HG02885 (cell line): Measurements from ENCODE around the gene ACOT2.
"Not testable (repeated sequence)": the region's sequence is repeated elsewhere in the genome, so short reads cannot be mapped to it uniquely, and the experiment has no call there.

Experiments
- ATAC-seq: cut with Tn5 transposase; IDR thresholded peaks from one replicate; pipeline ENCODE4 v1.9.1; 2021; ENCODE audit warnings: mild to moderate bottlenecking; ENCODE audit not compliant: unreplicated experiment, poor library complexity

The ACOT2 gene

DNA sequence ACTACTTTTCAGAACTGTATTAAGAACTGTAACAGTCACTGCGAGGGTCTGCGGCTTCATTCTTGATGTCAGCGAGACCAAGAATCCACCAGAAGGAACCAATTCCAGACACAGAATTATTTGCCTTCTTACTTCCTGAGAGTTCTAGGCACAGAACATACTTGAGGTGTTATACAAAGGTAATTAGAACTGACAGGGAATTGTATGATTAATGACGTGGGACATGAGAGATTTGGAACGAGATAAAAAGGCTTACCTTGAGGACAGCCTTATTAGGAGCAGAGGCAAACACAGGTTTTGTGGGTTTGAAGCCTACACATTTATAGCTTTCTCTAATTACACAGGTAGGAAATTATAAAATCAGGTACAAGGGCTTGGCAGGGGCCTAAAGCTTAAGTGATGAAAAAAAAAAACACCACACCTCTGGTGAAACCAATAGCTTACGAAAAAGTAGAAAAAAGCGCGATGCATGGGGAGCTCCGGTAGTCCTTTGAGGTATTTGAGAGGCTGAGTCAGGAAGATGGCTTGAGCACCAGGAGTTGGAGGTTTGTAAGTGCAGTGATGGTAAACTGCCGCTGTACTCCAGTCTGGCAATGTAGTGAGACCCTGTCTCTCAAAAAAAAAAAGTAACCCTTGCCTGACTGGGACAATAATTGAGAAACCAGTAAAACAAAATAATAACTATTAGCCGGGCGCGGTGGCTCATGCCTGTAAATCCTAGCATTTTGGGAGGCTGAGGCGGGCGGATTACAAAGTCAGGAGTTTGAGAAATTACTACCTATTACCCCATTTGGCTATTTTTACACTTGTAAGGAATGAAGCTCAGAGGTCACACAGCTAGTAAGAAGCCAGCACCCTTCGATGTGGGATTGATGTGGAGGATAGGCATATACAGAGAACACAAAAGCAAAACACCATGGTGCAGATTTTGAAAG, 795 bp upstream of the ACOT2 start:
- ATAC-seq: no peak

DNA sequence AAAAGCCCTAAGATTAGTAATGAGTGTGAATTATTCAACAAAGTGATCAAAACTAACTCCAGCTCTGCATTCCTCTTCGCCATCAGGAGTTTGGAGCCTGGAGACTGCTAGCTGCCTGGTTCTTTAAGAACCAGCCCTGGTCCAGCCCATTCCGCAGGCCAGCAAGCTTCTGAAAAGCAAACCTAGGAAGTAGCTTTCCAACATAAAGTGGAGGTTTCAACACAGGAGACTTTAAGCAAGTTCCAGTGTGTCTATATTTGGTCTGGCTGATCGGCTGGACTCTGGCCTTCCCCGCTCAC, 178 bp upstream of the ACOT2 start:
- not testable (repeated sequence) for ATAC-seq

DNA sequence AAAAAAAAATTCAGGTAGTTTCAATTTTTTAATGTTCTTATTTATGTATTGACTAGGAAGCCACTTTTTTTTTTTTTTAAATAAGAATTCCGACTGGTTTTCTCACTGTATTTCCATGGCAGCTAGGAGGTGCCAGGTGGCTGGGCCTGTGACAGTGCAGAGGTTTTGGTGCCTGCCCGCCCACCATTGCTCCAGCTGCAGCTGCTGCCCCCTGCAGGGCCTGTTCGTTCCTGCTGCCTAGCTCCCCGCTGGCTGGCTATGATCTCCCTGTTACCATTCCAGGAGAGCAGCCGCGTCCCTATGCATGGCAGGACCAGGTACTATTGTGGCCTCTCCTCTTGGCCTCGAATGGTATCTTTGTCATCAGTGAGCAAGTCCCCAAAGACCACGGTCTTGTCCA, 1.9 kb downstream of the ACOT2 start:
- ATAC-seq: peak; percentile 32

DNA sequence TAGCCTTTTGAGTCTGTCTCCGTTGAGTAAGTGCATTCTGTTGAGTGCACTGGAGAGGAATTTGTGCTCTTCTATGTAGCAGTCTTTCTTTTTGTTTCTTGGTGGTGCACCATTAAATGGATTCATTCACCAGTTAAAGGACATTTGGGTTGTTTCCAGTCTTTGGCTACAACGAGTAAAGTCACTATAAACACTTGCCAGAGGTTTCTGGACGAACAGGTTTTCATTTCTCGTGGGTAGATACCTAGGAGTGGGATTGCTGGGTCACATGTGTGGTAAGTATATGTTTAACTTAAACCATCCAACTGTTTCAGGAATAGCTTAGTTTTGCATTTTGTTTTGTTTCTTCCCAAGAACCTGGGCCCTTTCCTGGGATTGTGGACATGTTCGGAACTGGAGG, 4.0 kb downstream of the ACOT2 start:
- not testable (repeated sequence) for ATAC-seq

DNA sequence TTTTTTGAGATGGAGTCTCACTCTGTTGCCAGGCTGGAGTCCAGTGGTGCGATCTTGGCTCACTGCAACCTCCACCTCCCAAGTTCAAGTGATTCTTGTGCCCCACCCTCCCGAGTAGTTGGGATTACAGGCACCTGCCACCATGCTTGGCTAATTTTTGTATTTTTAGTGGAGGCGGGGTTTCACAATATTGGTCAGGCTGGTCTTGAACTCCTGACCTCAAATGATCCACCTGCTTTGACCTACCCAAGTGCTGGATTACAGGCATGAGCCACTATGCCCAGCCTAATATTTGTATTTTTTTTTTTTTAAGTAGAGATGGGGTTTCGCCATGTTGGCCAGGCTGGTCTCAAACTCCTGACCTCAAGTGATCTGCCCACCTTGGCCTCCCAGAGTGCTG, 4.7 kb downstream of the ACOT2 start:
- ATAC-seq: not testable (repeated sequence)

DNA sequence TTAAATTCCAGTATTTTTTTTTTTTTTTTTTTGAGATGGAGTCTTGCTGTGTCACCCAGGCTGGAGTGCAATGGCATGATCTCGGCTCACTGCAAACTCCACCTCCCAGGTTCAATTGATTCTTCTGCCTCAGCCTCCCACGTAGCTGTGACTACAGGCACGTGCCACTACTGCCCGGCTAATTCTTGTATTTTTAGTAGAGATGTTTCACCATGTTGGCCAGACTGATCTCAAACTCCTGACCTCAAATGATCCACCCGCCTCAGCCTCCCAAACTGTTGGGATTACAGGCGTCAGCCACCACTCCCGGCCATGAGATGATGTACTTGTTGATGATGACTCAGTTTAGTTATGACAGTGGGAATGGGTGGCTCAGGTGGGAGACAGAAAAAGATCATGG, 5.2 kb downstream of the ACOT2 start:
- not testable (repeated sequence) for ATAC-seq

DNA sequence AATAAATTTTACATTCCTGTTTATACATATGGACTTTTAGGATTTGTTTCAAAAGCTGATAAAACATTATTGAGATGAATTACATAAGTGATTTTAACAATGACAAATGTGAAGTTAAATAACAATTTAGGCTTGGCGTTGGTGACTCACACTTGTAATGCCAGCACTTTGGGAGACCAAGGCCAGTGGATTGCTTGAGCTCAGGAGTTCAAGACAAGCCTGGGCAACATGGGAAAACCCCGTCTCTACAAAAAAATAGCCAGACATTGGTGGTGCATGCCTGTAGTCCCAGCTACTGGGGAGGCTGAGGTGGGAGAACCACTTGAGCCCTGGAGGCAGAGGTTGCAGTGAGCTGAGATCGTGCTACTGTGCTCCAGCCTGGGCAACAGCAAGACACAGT, 7.4 kb downstream of the ACOT2 start:
- no peak for ATAC-seq

DNA sequence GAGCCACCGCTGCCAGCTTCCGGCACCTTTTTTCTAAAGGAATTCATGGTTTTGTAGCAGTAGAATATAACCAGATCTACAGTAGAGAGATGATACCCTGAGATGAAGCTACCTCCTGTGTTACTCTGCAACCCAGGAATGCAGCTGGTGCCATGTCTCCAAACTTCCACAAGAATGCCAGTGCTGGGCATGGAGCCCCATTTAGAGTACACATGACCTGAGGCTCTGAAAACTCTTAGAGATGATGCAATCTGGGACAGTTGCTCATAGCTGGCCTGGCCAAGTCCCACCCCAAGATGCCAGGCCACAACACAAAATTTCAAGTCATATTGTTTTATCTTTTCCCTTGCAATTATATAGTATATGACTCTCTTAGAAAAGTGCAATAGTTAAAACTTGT, 8.2 kb downstream of the ACOT2 start:
- ATAC-seq: not testable (repeated sequence)

DNA sequence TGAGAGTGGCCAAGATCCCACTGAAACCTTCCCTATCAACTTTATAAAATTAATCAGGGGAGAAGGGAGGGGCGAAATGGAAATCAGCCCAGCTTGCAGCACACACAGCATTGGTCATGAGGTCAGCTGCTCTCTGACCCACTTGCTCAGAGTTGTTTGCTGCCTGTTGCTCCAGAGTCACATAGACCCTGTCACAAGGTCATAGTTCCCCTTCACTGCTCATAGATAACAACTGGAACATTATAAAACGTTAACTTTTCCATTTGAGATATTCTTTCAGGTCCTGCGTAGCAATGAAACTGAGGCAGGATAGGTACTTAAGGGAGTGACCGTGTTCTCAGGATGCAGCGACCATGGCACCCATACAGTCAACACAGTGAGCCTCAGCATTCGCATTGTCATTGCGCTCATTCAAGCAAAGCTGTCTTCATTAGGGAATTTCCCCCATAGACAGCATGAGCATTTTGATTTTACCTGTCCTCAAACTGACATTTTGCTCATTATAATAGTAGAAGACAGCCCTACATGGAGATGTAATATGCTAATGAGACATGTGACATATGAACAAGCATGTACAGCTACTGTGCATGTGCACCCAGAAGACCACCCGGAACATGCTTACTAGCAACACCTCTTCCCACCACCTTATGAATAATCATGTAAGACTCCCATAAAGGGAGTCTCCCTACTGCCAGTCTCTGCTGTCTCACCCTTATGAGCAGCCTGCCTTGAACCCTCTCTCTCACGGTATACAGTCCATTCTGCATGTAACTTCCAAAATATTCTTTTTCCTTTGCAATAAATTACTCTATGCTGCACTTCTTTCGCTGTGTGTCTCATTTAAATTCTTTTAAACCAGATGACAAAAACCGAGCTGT, 13.3 kb downstream of the ACOT2 start:
- ATAC-seq: not testable (repeated sequence)

DNA sequence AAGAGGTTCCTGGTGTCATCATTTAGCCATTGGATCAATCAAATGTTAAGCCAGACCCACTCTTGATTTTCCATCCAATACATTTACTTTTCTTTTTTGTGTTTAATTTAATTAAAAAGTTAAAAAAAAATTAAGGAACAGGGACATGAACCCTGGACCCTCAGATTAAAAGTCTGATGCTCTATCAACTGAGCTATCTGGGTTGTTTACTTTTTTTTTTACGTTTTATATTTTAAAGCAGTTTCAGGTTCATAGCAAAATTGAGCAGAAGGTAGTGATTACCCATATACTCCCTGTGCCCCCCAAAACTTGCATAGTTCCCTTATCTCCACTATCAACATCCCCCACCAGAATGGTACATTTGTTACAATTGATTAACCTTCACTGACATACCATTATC, 19.7 kb downstream of the ACOT2 start:
- no peak for ATAC-seq

DNA sequence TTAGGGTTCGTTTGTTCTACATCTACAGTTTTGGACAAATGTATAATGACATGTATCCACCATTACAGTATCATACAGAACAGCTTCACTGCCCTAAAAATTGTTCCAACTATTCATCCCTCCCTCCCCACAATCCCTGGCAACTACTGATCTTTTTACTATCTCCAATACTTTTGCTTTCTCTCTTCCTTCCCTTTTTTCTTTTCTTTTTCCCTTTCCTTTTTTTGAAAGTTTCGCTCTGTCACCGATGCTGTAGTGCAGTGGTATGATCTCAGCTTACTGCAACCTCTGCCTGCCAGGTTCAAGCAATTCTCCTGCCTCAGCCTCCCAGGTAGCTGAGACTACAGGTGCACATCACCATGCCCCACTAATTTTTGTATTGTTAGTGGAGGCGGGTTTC, 20.1 kb downstream of the ACOT2 start:
- ATAC-seq: no peak

DNA sequence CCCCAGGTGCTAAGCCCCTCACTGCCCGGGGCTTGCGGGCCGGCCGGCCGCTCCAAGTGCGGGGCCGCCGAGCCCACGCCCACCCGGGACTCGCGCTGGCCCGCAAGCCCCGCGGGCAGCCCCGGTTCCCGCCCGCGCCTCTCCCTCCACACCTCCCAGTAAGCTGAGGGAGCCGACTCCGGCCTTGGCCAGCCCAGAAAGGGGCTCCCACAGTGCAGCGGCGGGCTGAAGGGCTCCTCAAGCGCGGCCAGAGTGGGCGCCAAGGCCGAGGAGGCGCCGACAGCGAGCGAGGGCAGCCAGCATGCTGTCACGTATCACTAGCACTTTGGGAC, 21.6 kb downstream of the ACOT2 start:
- ATAC-seq: not testable (repeated sequence)

DNA sequence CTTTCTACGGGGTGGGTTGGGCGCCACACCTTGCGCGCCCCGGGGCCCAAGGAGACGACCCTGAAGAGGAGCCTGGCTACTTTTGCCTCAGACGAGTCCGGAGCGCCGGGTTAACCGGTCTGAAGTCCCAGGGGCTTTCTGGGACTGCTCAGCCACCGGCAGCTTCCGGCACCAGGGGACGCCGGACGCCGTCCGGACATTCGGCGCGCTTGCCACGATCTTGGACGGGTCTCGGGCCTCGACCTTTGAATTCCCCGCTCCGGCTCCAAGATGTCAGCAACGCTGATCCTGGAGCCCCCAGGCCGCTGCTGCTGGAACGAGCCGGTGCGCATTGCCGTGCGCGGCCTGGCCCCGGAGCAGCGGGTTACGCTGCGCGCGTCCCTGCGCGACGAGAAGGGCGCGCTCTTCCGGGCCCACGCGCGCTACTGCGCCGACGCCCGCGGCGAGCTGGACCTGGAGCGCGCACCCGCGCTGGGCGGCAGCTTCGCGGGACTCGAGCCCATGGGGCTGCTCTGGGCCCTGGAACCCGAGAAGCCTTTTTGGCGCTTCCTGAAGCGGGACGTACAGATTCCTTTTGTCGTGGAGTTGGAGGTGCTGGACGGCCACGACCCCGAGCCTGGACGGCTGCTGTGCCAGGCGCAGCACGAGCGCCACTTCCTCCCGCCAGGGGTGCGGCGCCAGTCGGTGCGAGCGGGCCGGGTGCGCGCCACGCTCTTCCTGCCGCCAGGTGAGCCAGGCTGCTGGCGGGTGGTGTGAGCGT, 22.9 kb downstream of the ACOT2 start, which contains the start of gene ACOT4:
Gene ACOT4, plus strand, starts transcription at position 184 of the 760 bp plus-strand sequence. Its CDS starts 87 bp downstream, at position 271.
- peak; percentile 66 for ATAC-seq

DNA sequence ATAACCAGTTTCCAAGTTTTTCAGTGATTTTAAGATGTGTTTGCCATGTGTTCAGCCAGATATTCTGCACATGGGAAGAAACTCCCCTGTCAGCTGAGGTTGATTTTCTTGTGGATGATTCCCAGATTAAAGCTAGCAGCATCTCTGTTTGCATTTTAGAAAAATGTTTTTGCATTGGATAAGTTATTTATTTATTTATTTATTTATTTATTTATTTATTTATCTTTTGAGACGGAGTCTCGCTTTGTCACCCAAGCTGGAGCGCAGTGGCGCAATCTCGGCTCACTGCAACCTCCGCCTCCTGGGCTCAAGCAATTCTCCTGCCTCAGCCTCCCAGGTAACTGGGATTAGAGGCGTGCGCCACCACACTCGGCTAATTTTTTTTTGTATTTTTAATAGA, 25.5 kb downstream of the ACOT2 start:
- no peak for ATAC-seq

DNA sequence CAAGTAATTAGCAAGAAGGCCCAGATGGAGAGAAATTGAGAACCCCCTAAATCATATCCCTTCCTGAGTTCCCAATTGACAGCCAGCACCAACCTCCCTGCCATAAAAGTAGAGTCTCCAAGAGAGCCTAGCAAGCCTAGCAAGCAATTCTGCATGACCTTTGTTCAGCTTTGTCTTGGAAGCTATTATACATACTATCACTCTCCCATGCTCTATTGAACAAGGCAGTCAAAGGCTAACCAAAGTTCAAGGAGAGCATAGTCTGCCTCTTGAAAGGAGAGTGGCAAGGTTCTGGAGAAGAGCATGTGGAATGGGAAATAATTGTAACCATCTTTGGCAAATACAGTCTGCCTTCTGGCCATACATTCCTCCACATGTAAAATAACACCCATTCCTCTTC, 30.5 kb downstream of the ACOT2 start:
- no peak for ATAC-seq

DNA sequence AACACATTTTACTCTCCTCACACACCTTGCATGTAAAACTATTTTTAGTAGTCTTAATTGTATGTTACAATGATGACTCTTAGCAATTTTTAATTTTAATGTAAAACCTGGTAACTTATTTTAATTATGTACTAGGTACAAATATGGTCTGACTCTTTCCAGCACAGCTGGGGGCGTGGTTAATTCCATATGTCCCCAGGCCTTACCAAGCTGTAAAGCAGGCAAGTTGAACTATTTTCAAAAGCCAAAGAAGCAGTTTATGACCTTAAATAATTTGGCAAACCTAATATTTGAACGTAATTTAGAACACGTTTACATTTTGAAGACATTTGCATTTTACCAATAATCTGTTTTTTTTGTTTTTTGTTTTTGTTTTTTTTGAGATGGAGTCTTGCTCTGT, 34.0 kb downstream of the ACOT2 start:
- ATAC-seq: no peak

DNA sequence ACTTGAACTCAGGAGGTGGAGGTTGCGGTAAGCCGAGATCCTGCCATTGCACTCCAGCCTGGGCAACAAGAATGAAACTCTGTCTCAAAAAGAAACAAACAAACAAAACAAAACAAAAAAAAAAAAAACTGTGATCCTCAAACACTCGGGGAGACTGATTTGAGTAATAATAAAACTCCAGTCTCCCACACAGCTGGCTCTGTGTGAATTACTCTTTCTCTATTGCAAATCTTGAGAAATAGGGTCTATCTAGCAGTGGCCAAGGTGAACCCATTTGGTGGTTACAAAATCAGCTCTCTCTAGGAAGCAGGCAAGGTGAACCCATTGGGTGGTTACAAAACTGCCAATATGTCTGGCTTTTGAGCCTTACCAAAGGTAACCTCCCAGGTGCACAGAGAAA, 37.3 kb downstream of the ACOT2 start:
- ATAC-seq: no peak

DNA sequence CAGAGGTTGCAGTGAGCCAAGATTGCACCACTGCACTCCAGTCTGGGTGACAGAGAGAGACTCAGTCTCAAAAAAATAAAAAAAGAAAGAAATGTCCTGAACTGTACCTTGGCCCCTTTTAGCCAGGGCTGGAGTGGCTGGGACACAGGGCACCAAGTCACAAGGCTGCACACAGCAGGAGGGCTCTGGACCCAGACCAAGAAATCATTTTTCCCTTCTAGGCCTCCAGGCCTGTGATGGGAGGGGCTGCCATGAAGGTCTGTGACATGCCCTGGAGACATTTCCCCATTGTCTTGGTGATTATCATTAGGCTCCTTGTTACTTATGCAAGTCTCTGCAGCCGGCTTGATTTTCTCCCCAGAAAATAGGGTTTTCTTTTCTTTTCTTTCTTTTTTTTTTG, 38.2 kb downstream of the ACOT2 start:
- no peak for ATAC-seq

DNA sequence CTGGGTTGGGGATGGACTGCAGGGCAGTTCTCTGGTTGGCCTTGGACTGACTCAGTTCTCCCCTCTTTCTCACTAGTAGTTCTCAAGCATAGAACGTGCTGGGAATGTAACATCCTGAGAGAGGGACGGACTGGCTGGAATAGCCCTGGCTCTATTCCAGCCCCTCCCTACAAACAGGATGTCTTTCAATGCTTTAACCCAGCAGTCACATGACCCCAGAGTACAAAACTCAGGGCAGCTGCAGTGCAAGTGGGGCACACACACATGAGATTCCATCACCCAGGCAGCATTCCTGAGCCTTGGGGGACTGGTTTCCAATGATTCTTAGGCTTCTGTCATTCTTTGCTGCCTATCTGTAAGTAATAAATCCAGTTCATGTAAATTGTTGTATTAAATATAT, 41.7 kb downstream of the ACOT2 start:
- ATAC-seq: no peak

DNA sequence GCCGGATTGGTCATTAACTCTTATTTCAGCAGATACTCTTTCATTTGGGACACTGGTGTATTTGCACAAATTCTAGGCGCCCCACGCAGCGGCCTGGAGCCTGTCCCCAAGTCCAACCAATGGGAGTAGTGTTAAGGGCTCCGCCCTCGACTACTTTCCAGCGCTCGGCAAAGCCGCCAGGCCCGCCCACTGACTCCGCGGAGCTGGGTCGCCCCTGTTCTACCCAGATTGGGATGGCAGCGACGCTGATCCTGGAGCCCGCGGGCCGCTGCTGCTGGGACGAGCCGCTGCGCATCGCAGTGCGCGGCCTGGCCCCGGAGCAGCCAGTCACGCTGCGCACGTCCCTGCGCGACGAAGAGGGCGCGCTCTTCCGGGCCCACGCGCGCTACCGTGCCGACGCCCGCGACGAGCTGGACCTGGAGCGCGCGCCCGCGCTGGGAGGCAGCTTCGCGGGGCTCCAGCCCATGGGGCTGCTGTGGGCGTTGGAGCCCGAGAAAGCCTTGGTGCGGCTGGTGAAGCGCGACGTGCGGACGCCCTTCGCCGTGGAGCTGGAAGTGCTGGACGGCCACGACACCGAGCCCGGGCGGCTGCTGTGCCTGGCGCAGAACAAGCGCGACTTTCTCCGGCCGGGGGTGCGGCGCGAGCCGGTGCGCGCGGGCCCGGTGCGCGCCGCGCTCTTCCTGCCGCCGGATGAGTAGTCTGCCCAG, 43.5 kb downstream of the ACOT2 start, which contains the start of gene ACOT6:
Gene ACOT6, plus strand, starts transcription at position 179 of the 707 bp plus-strand sequence. Its CDS starts 55 bp downstream, at position 234.
- ATAC-seq: peak; percentile 75
